Ectodermal cell (in vitro differentiated cells): ENCODE results near the gene PRKAR1B.

ENCODE experiments used
- H3K27ac ChIP-seq: 2 replicates; pipeline ENCODE4 v1.7.0; 2013; ENCODE audit warnings: mild to moderate bottlenecking, low read depth, low read length; ENCODE audit not compliant: insufficient read depth, poor library complexity, severe bottlenecking
- H3K27me3 ChIP-seq: 2 replicates; pipeline ENCODE4 v1.7.0; 2013; ENCODE audit warnings: mild to moderate bottlenecking, low read length; ENCODE audit not compliant: insufficient read depth, control insufficient read depth, poor library complexity, severe bottlenecking
- H3K36me3 ChIP-seq: one replicate; pipeline ENCODE4 v1.7.0; 2013; ENCODE audit warnings: low read length; ENCODE audit not compliant: control insufficient read depth, insufficient read depth
- H3K4me1 ChIP-seq: one replicate; pipeline ENCODE4 v1.7.0; 2013; ENCODE audit warnings: low read length; ENCODE audit not compliant: control insufficient read depth, insufficient read depth
- H3K4me3 ChIP-seq: 2 replicates; pipeline ENCODE4 v1.7.0; 2013; ENCODE audit warnings: low read depth, low read length, control low read depth; ENCODE audit not compliant: insufficient read depth
- H3K9me3 ChIP-seq: 2 replicates; pipeline ENCODE4 v1.7.0; 2013; ENCODE audit warnings: mild to moderate bottlenecking, low read length, moderate library complexity; ENCODE audit not compliant: control insufficient read depth
- WGBS, 2 experiments: methylation state at CpG; one replicate each; pipeline ENCODE4 v1.1.7; 2013; ENCODE audit warnings: missing lambda C conversion rate in 2 of 2; 5-methylcytosine and 5-hydroxymethylcytosine counted together

PRKAR1B gene

GRCh38 chr7:508461-509170 lies 218.5 kb downstream of the PRKAR1B start:
- Histone ChIP-seq H3K36me3 (no peaks in the 10 kb centered on the region), H3K27ac (no peak overlapping the region)
- 91 to 93% methylated on average over 12 of the region's 12 CpGs for WGBS, 2 experiments

GRCh38 chr7:507623-508300 lies 219.3 kb downstream of the PRKAR1B start:
- H3K9me3 ChIP-seq, result no peaks in the 10 kb centered on the region
- no peak overlapping the region for H3K4me3 ChIP-seq
- 83 to 87% methylated on average over 12 to 16 of the region's 17 CpGs for WGBS, 2 experiments
- H3K36me3 ChIP-seq, result no peaks in the 10 kb centered on the region
- H3K27ac ChIP-seq, result no peak overlapping the region
- no peaks in the 10 kb centered on the region for H3K27me3 ChIP-seq
- H3K4me1 ChIP-seq, result peaks cover 6% of the 10 kb centered on the region

More at GRCh38 chr7:508461-509170, 218.5 kb downstream of the PRKAR1B start:
- H3K4me3 ChIP-seq, result no peak overlapping the region
- H3K27me3 ChIP-seq, result no peaks in the 10 kb centered on the region
- peaks cover 1% of the 10 kb centered on the region for H3K4me1 ChIP-seq
- no peaks in the 10 kb centered on the region for H3K9me3 ChIP-seq

GRCh38 chr7:506921-507622 lies 220.0 kb downstream of the PRKAR1B start:
- H3K27ac ChIP-seq, result no peak overlapping the region
- no peak overlapping the region for H3K4me3 ChIP-seq
- H3K9me3 ChIP-seq, result no peaks in the 10 kb centered on the region
- H3K36me3 ChIP-seq, result no peaks in the 10 kb centered on the region
- H3K4me1 ChIP-seq, result peaks cover 6% of the 10 kb centered on the region
- WGBS, 2 experiments, result 93 to 94% methylated on average over 15 of the region's 15 CpGs
- no peaks in the 10 kb centered on the region for H3K27me3 ChIP-seq

- 93 to 95% methylated on average over 11 of the region's 11 CpGs for WGBS, 2 experiments
Observed at GRCh38 chr7:506391-506831, 220.7 kb downstream of the PRKAR1B start.

GRCh38 chr7:505171-505570 lies 221.9 kb downstream of the PRKAR1B start:
- no peaks in the 10 kb centered on the region for H3K36me3 ChIP-seq
- H3K27ac ChIP-seq, result no peak overlapping the region
- no peak overlapping the region for H3K4me3 ChIP-seq
- peaks cover 6% of the 10 kb centered on the region for H3K4me1 ChIP-seq
- no peaks in the 10 kb centered on the region for H3K27me3 ChIP-seq
- WGBS, 2 experiments, result 88 to 89% methylated on average over 16 of the region's 16 CpGs
- no peaks in the 10 kb centered on the region for H3K9me3 ChIP-seq

More at GRCh38 chr7:506391-506831, 220.7 kb downstream of the PRKAR1B start:
- Histone ChIP-seq H3K27me3 (no peaks in the 10 kb centered on the region), H3K4me1 (peaks cover 6% of the 10 kb centered on the region), H3K27ac (no peak overlapping the region), H3K36me3 (no peaks in the 10 kb centered on the region), H3K4me3 (no peak overlapping the region), H3K9me3 (no peaks in the 10 kb centered on the region)

- no peaks in the 10 kb centered on the region for H3K27me3 ChIP-seq
- H3K27ac ChIP-seq, result no peak overlapping the region
- H3K4me3 ChIP-seq, result no peak overlapping the region
- no peaks in the 10 kb centered on the region for H3K9me3 ChIP-seq
- H3K4me1 ChIP-seq, result peaks cover 6% of the 10 kb centered on the region
- WGBS, 2 experiments, result 89 to 92% methylated on average over 34 of the region's 34 CpGs
- H3K36me3 ChIP-seq, result no peaks in the 10 kb centered on the region
Observed at GRCh38 chr7:504221-505111, 222.6 kb downstream of the PRKAR1B start.

GRCh38 chr7:503575-504111 lies 223.4 kb downstream of the PRKAR1B start:
- H3K4me3 ChIP-seq, result no peak overlapping the region
- H3K27me3 ChIP-seq, result no peaks in the 10 kb centered on the region
- H3K27ac ChIP-seq, result no peak overlapping the region
- WGBS, 2 experiments, result 89 to 90% methylated on average over 20 of the region's 20 CpGs
- H3K36me3 ChIP-seq, result peaks cover 5% of the 10 kb centered on the region
- peaks cover 6% of the 10 kb centered on the region for H3K4me1 ChIP-seq
- no peaks in the 10 kb centered on the region for H3K9me3 ChIP-seq

- Histone ChIP-seq H3K4me3 (no peak overlapping the region), H3K36me3 (peaks cover 5% of the 10 kb centered on the region), H3K4me1 (peaks cover 6% of the 10 kb centered on the region), H3K9me3 (no peaks in the 10 kb centered on the region), H3K27ac (no peak overlapping the region), H3K27me3 (no peaks in the 10 kb centered on the region)
- WGBS, 2 experiments, result 88 to 89% methylated on average over 13 of the region's 13 CpGs
Observed at GRCh38 chr7:502296-502695, 224.8 kb downstream of the PRKAR1B start.

GRCh38 chr7:501526-501925 lies 225.6 kb downstream of the PRKAR1B start:
- Histone ChIP-seq H3K4me3 (no peak overlapping the region), H3K27ac (no peak overlapping the region), H3K4me1 (peaks cover 6% of the 10 kb centered on the region), H3K9me3 (no peaks in the 10 kb centered on the region), H3K36me3 (peaks cover 5% of the 10 kb centered on the region), H3K27me3 (no peaks in the 10 kb centered on the region)
- WGBS, 2 experiments, result 92 to 93% methylated on average over 7 of the region's 7 CpGs
